ENCODE measurements around the gene MVB12B. TPM values are rescaled to one million over a fixed set of nuclear protein-coding genes. Genes with fewer than 3 reads are reported as not detected.

Gene MVB12B
- total RNA-seq, 1 donor from 2014 or later = 47.5 TPM

- H3K36me3 ChIP-seq = no peaks in the 10 kb centered on the region
- H3K27ac ChIP-seq = no peak overlapping the region
- H3K4me3 ChIP-seq = no peak overlapping the region
- no peaks in the 10 kb centered on the region for H3K27me3 ChIP-seq
- H3K4me1 ChIP-seq = no peaks in the 10 kb centered on the region
- DNase-seq = no peak
- no peak for ATAC-seq
- no peaks in the 10 kb centered on the region for H3K9me3 ChIP-seq
- intact Hi-C loops (cut with DNase I) = no loop called here
- TF ChIP-seq CTCF (IDR thresholded peaks at IDR 0.05) = no peak
Measured at GRCh38 chr9:126443144-126443543, 116.5 kb downstream of the MVB12B start.

GRCh38 chr9:126448136-126448535 lies 121.5 kb downstream of the MVB12B start:
- Histone ChIP-seq H3K27me3 (no peaks in the 10 kb centered on the region), H3K9me3 (no peaks in the 10 kb centered on the region), H3K36me3 (peaks cover 4% of the 10 kb centered on the region), H3K27ac (no peak overlapping the region), H3K4me3 (no peak overlapping the region), H3K4me1 (no peaks in the 10 kb centered on the region)
- intact Hi-C loops (cut with DNase I) = no loop called here
- ATAC-seq (no peak), DNase-seq (no peak)
- no peak for TF ChIP-seq CTCF (IDR thresholded peaks at IDR 0.05)

GRCh38 chr9:126448865-126449577 lies 122.4 kb downstream of the MVB12B start:
- DNase-seq = no peak
- no peaks in the 10 kb centered on the region for H3K27me3 ChIP-seq
- no peak overlapping the region for H3K4me3 ChIP-seq
- ATAC-seq = no peak
- H3K4me1 ChIP-seq = no peaks in the 10 kb centered on the region
- intact Hi-C loops (cut with DNase I) = no loop called here
- no peak for TF ChIP-seq CTCF (IDR thresholded peaks at IDR 0.05)
- no peak overlapping the region for H3K27ac ChIP-seq
- H3K9me3 ChIP-seq = no peaks in the 10 kb centered on the region
- peaks cover 4% of the 10 kb centered on the region for H3K36me3 ChIP-seq

GRCh38 chr9:126449725-126450667 lies 123.4 kb downstream of the MVB12B start:
- Histone ChIP-seq H3K4me1 (no peaks in the 10 kb centered on the region), H3K36me3 (peaks cover 4% of the 10 kb centered on the region)
- no peak for ATAC-seq

GRCh38 chr9:126450668-126451205 lies 124.1 kb downstream of the MVB12B start:
- ATAC-seq = no peak
- no peak for TF ChIP-seq CTCF (IDR thresholded peaks at IDR 0.05)
- DNase-seq = no peak
- no peaks in the 10 kb centered on the region for H3K4me1 ChIP-seq
- no peaks in the 10 kb centered on the region for H3K27me3 ChIP-seq
- peaks cover 4% of the 10 kb centered on the region for H3K36me3 ChIP-seq
- H3K4me3 ChIP-seq = no peak overlapping the region
- H3K27ac ChIP-seq = no peak overlapping the region
- no peaks in the 10 kb centered on the region for H3K9me3 ChIP-seq
- intact Hi-C loops (cut with DNase I) = no loop called here

More at GRCh38 chr9:126449725-126450667, 123.4 kb downstream of the MVB12B start:
- no peaks in the 10 kb centered on the region for H3K27me3 ChIP-seq
- no peaks in the 10 kb centered on the region for H3K9me3 ChIP-seq
- TF ChIP-seq CTCF (IDR thresholded peaks at IDR 0.05) = no peak
- H3K4me3 ChIP-seq = no peak overlapping the region
- H3K27ac ChIP-seq = no peak overlapping the region
- intact Hi-C loops (cut with DNase I) = no loop called here
- no peak for DNase-seq
